H1 (cell line): ENCODE results near the gene DAW1. TPM values are rescaled to one million over a fixed set of nuclear protein-coding genes. Genes with fewer than 3 reads are reported as not detected.

Source experiments
- CTCF ChIA-PET: fragments of 300-600 bp; sonication (Branson Sonifier 250); formaldehyde crosslinking; loops from one replicate; lab custom pipeline; 2021; ENCODE audit not compliant: partially characterized antibody; lab: Charles Lee
- POLR2A ChIA-PET: fragments of 300-600 bp; sonication (Branson Sonifier 250); formaldehyde crosslinking; loops from one replicate; lab custom pipeline; 2021; ENCODE audit warnings: inconsistent platforms; ENCODE audit not compliant: partially characterized antibody; lab: Charles Lee
- DNase-seq, 2 experiments: peaks; one replicate each; pipeline versions ENCODE4 v3.0.0 to v3.0.0-alpha.2; 2010 to 2022; ENCODE audit warnings: low spot score in 2 of 2, low read depth in 1 of 2, mixed read lengths in 1 of 2
- FAIRE-seq: peaks from 2 replicates; lab custom pipeline; 2011; peaks lifted over from hg19 to GRCh38; lab: Jason Lieb, UNC
- H2AFZ ChIP-seq: 2 replicates; pipeline ENCODE4 v1.8.1; 2012; ENCODE audit warnings: low read length, inconsistent platforms
- H2AK5ac ChIP-seq: 2 replicates; pipeline ENCODE4 v1.6.1; 2013; ENCODE audit warnings: low read depth, low read length
- H2BK120ac ChIP-seq: replicated peaks from 2 replicates; pipeline ENCODE3; 2013; ENCODE audit warnings: low read depth, low read length, inconsistent platforms
- H2BK12ac ChIP-seq: 2 replicates; pipeline ENCODE4 v1.6.1; 2013; ENCODE audit warnings: low read depth, low read length
- H2BK15ac ChIP-seq: 2 replicates; pipeline ENCODE4 v1.6.1; 2013; ENCODE audit warnings: low read length
- H2BK20ac ChIP-seq: 2 replicates; pipeline ENCODE4 v1.6.1; 2013; ENCODE audit warnings: low read length
- H2BK5ac ChIP-seq: 2 replicates; pipeline ENCODE4 v1.6.1; 2013; ENCODE audit warnings: low read depth, low read length
- H3K14ac ChIP-seq: 2 replicates; pipeline ENCODE4 v1.6.1; 2013; ENCODE audit warnings: inconsistent platforms; ENCODE audit not compliant: insufficient read length
- H3K18ac ChIP-seq: 2 replicates; pipeline ENCODE4 v1.6.1; 2013; ENCODE audit warnings: low read length; ENCODE audit errors: extremely low read depth
- H3K23ac ChIP-seq: 2 replicates; pipeline ENCODE4 v1.6.1; 2013; ENCODE audit warnings: inconsistent platforms; ENCODE audit not compliant: insufficient read length
- H3K23me2 ChIP-seq: 2 replicates; pipeline ENCODE4 v1.6.1; 2013; ENCODE audit warnings: low read depth, low read length
- H3K27ac ChIP-seq: 2 replicates; pipeline ENCODE4 v1.6.1; 2011; ENCODE audit warnings: low read depth, low read length, inconsistent platforms
- H3K27me3 ChIP-seq, 4 experiments: replicated peaks in 1 of 4; 1 replicate in 1 of 4; 2 replicates in 3 of 4; pipeline versions ENCODE4 v1.6.1 to v1.8.1; 2011 to 2013; ENCODE audit warnings: low read length in 3 of 4, mild to moderate bottlenecking in 3 of 4, inconsistent platforms in 2 of 4, mixed read lengths in 2 of 4, moderate library complexity in 1 of 4; ENCODE audit not compliant: control insufficient read depth in 3 of 4, insufficient read depth in 3 of 4; ENCODE audit errors: extremely low read depth in 1 of 4
- H3K36me3 ChIP-seq, 4 experiments: 2 replicates each; pipeline versions ENCODE4 v1.6.1 to v1.8.1; 2011 to 2013; ENCODE audit warnings: mild to moderate bottlenecking in 4 of 4, low read length in 3 of 4, moderate library complexity in 2 of 4, control low read depth in 1 of 4, inconsistent platforms in 1 of 4; ENCODE audit not compliant: insufficient read depth in 4 of 4, control insufficient read depth in 2 of 4
- H3K4ac ChIP-seq: replicated peaks from 2 replicates; pipeline ENCODE3; 2013; ENCODE audit warnings: low read length, low read depth, mixed read lengths, inconsistent platforms; ENCODE audit not compliant: insufficient read length
- H3K4me1 ChIP-seq, 4 experiments: replicated peaks in 1 of 4; 1 replicate in 1 of 4; 2 replicates in 3 of 4; pipeline versions ENCODE4 v1.6.1 to v1.8.1; 2011 to 2013; ENCODE audit warnings: low read length in 3 of 4, inconsistent platforms in 2 of 4, mixed read lengths in 1 of 4; ENCODE audit not compliant: insufficient read depth in 4 of 4, control insufficient read depth in 3 of 4
- H3K4me2 ChIP-seq, 2 experiments: 2 replicates each; pipeline versions ENCODE4 v1.6.1 to v1.8.1; 2011 to 2013; ENCODE audit warnings: low read depth in 2 of 2, low read length in 2 of 2, control low read depth in 1 of 2, inconsistent platforms in 1 of 2, mild to moderate bottlenecking in 1 of 2; ENCODE audit not compliant: insufficient read depth in 1 of 2
- H3K4me3 ChIP-seq, 4 experiments: fragments of 200-600, 300-600 bp in 1 of 4; sonication (generic), shearing (Covaris generic), sonication (Bioruptor Twin) in 1 of 4; 2 replicates each; pipeline versions ENCODE4 v1.5.1 to v1.8.1; 2011 to 2016; ENCODE audit warnings: low read length in 4 of 4, low read depth in 3 of 4, control low read depth in 2 of 4, inconsistent platforms in 2 of 4, mild to moderate bottlenecking in 2 of 4, mixed read lengths in 1 of 4, moderate library complexity in 1 of 4; ENCODE audit not compliant: insufficient read depth in 2 of 4; ENCODE audit errors: extremely low read depth in 1 of 4
- H3K56ac ChIP-seq: replicated peaks from 2 replicates; pipeline ENCODE3; 2013; ENCODE audit warnings: low read depth, mild to moderate bottlenecking, mixed read lengths, low read length, inconsistent platforms; ENCODE audit not compliant: insufficient read length
- H3K79me1 ChIP-seq: 2 replicates; pipeline ENCODE4 v1.6.1; 2013; ENCODE audit warnings: low read depth, low read length, control low read depth
- H3K79me2 ChIP-seq, 2 experiments: 2 replicates each; pipeline versions ENCODE4 v1.6.1 to v1.8.1; 2012 to 2013; ENCODE audit warnings: low read length in 2 of 2, mild to moderate bottlenecking in 2 of 2, inconsistent platforms in 1 of 2; ENCODE audit not compliant: insufficient read depth in 2 of 2, control insufficient read depth in 1 of 2
- H3K9ac ChIP-seq, 4 experiments: replicated peaks in 1 of 4; 1 replicate in 1 of 4; 2 replicates in 3 of 4; pipeline versions ENCODE4 v1.6.1 to v1.8.1; 2011 to 2013; ENCODE audit warnings: low read depth in 3 of 4, low read length in 3 of 4, control low read depth in 2 of 4, mild to moderate bottlenecking in 2 of 4, moderate library complexity in 2 of 4, inconsistent platforms in 1 of 4; ENCODE audit errors: extremely low read depth in 1 of 4
- H3K9me3 ChIP-seq, 2 experiments: 2 replicates each; pipeline versions ENCODE4 v1.6.1 to v1.8.1; 2012 to 2013; ENCODE audit warnings: mild to moderate bottlenecking in 2 of 2, moderate library complexity in 2 of 2, control low read depth in 1 of 2, inconsistent platforms in 1 of 2, low read depth in 1 of 2, low read length in 1 of 2, mixed read lengths in 1 of 2; ENCODE audit not compliant: insufficient read depth in 2 of 2
- H4K20me1 ChIP-seq, 2 experiments: replicated peaks in 1 of 2; 2 replicates each; pipeline versions ENCODE3 to v1.8.1; 2011 to 2013; ENCODE audit warnings: inconsistent platforms in 2 of 2, low read length in 2 of 2, mild to moderate bottlenecking in 1 of 2; ENCODE audit not compliant: insufficient read depth in 2 of 2, control insufficient read depth in 1 of 2
- H4K5ac ChIP-seq: 2 replicates; pipeline ENCODE4 v1.6.1; 2013; ENCODE audit warnings: low read length, low read depth, mixed read lengths, inconsistent platforms; ENCODE audit not compliant: insufficient read length
- H4K8ac ChIP-seq: 2 replicates; pipeline ENCODE4 v1.8.0; 2013; ENCODE audit warnings: mild to moderate bottlenecking, moderate library complexity, low read length, inconsistent platforms; ENCODE audit not compliant: insufficient read depth; ENCODE audit errors: extremely low read depth
- H4K91ac ChIP-seq: replicated peaks from 2 replicates; pipeline ENCODE3; 2013; ENCODE audit warnings: low read length, mixed read lengths, inconsistent platforms; ENCODE audit not compliant: insufficient read length
- ASH2L ChIP-seq: fragments of 200-600, 300-600 bp; sonication (generic); IDR thresholded peaks from one replicate; pipeline ENCODE4 v1.7.1; 2017; ENCODE audit warnings: low read length
- BCL11A ChIP-seq, 2 experiments: IDR thresholded peaks; one replicate each; pipeline ENCODE4 v1.6.1; 2011; ENCODE audit warnings: low read depth in 2 of 2, low read length in 2 of 2, mild to moderate bottlenecking in 2 of 2
- CTBP2 ChIP-seq: IDR thresholded peaks from 2 replicates; pipeline ENCODE4 v1.7.0; 2011; ENCODE audit warnings: borderline replicate concordance, mild to moderate bottlenecking, moderate library complexity, mixed read lengths, low read length; ENCODE audit not compliant: insufficient read depth, insufficient read length
- FOSL1 ChIP-seq: IDR thresholded peaks from 2 replicates; pipeline ENCODE4 v1.6.1; 2011; ENCODE audit warnings: mild to moderate bottlenecking, low read depth, low read length, moderate library complexity; ENCODE audit not compliant: insufficient read depth
- MAX ChIP-seq: IDR thresholded peaks from 2 replicates; pipeline ENCODE4 v1.6.1; 2012; ENCODE audit warnings: inconsistent platforms
- RAD21 ChIP-seq, 2 experiments: IDR thresholded peaks in 1 of 2; conservative IDR thresholded peaks in 1 of 2; 2 replicates each; pipeline ENCODE4 v1.6.1; 2011; ENCODE audit warnings: low read depth in 2 of 2, low read length in 2 of 2, improper control_type of control experiment in 1 of 2, inconsistent platforms in 1 of 2, mild to moderate bottlenecking in 1 of 2, moderate library complexity in 1 of 2
- TCF12 ChIP-seq: IDR thresholded peaks from 2 replicates; pipeline ENCODE4 v1.6.1; 2011; ENCODE audit warnings: low read depth, mild to moderate bottlenecking, low read length
- YY1 ChIP-seq: IDR thresholded peaks from 2 replicates; pipeline ENCODE4 v1.6.1; 2011; ENCODE audit warnings: low read depth, mild to moderate bottlenecking, low read length
- WGBS, 2 experiments: shearing (Covaris generic) in 1 of 2; methylation state at CpG; one replicate each; pipeline versions ENCODE4 v1.1.6 to v1.1.7; 2013 to 2015; ENCODE audit warnings: low lambda C conversion rate in 2 of 2, mixed read lengths in 2 of 2, inconsistent platforms in 1 of 2, low coverage in 1 of 2, missing lambda C conversion rate in 1 of 2; ENCODE audit not compliant: insufficient replicate concordance in 2 of 2, insufficient coverage in 1 of 2, insufficient read length in 1 of 2; ENCODE audit errors: extremely low coverage in 1 of 2, missing lambda C conversion rate in 1 of 2; 5-methylcytosine and 5-hydroxymethylcytosine counted together
- polyA plus RNA-seq, 7 experiments: library from polyadenylated mRNA; depleted of rRNA in 3 of 7; stranded (reverse) in 5 of 7; unstranded in 2 of 7; fragments of >200 nt in 5 of 7; fragments of 200-250 nt in 2 of 7; gene quantifications; 1 replicate in 5 of 7; 2 replicates in 1 of 7; 4 replicates in 1 of 7; pipeline versions ENCODE4 v1.2.1 to v1.2.3, GENCODE V29; 2011 to 2013; ENCODE audit warnings: missing spikeins in 2 of 7, mixed read lengths in 2 of 7
- total RNA-seq: library from RNA; stranded (reverse); fragmentation: NEBNext Ultra II Directional; extraction: Animal tissue kit (Norgen Biotek cat#: 25700); gene quantifications from 2 replicates; pipeline ENCODE4 v1.2.1, GENCODE V29; 2021
- TF ChIP-seq, protein P1 (sequence below), 3 experiments: IDR thresholded peaks; 1 replicate in 2 of 3; 2 replicates in 1 of 3; pipeline versions ENCODE4 v1.5.1 to v1.6.1; 2011; ENCODE audit warnings: low read length in 3 of 3, mild to moderate bottlenecking in 3 of 3, inconsistent platforms in 2 of 3, low read depth in 1 of 3, moderate library complexity in 1 of 3; ENCODE audit not compliant: insufficient read depth in 1 of 3; ENCODE audit errors: control extremely low read depth in 1 of 3

Gene DAW1
- total and polyA plus RNA-seq, 2 of the 8 experiments (the other 6 are each of a cell fraction or from before 2014, with no cell fraction given): 0.44 to 1.4 TPM

- H4K20me1 ChIP-seq: no peaks in the 10 kb centered on the region
- ChIA-PET CTCF (interaction anchor here (0.7 to 1.1 kb wide), 2 partner anchors 106 to 170 kb away, joined by 3 read pairs; no protein-coding TSS in a partner anchor), POLR2A (no interaction called here)
- no peak overlapping the region for H4K8ac ChIP-seq
- no peaks in the 10 kb centered on the region for H3K79me2 ChIP-seq
- H3K4ac ChIP-seq: no peak overlapping the region
- no peak overlapping the region for H3K27ac ChIP-seq
- H2BK12ac ChIP-seq: no peak overlapping the region
- no peak overlapping the region for H4K5ac ChIP-seq
- H2BK5ac ChIP-seq: no peak overlapping the region
- H3K36me3 ChIP-seq: no peaks in the 10 kb centered on the region
- no peak for FAIRE-seq
- no peak overlapping the region for H2BK15ac ChIP-seq
- H4K91ac ChIP-seq: no peak overlapping the region
- H3K27me3 ChIP-seq: no peaks in the 10 kb centered on the region
- WGBS, 2 experiments: 89% methylated on average over 5 of the region's 5 CpGs; no CpG with 5 or more reads in 1 of the 2 experiments
- H3K4me2 ChIP-seq: no peak overlapping the region
- no peaks in the 10 kb centered on the region for H3K79me1 ChIP-seq
- H2AK5ac ChIP-seq: no peak overlapping the region
- H3K14ac ChIP-seq: no peak overlapping the region
- H3K23ac ChIP-seq: no peak overlapping the region
- no peak overlapping the region for H2BK20ac ChIP-seq
- no peak overlapping the region for H2AFZ ChIP-seq
- H3K56ac ChIP-seq: no peak overlapping the region
- H2BK120ac ChIP-seq: no peak overlapping the region
- H3K9ac ChIP-seq: no peak overlapping the region
- DNase-seq: no peak
- peaks cover 0 to 2% (median 0%) of the 10 kb centered on the region in 4 experiments; a peak in 1 of 7 replicates for H3K4me1 ChIP-seq
- no peak overlapping the region for H3K4me3 ChIP-seq
- H3K9me3 ChIP-seq: no peaks in the 10 kb centered on the region
- H3K18ac ChIP-seq: no peak overlapping the region
- no peaks in the 10 kb centered on the region for H3K23me2 ChIP-seq
- TF ChIP-seq MAX (no peak), FOSL1 (no peak), CTBP2 (no peak), YY1 (no peak), BCL11A (IDR thresholded peaks at IDR 0.05; ENCODE audit: low read depth in 2 of 2, low read length in 2 of 2) (no peak), RAD21 (IDR thresholded peaks at IDR 0.05 in 1 of 2, conservative IDR thresholded peaks at IDR 0.05 in 1 of 2; ENCODE audit: low read depth in 2 of 2, low read length in 2 of 2) (no peak), TCF12 (no peak), ASH2L (no peak)
- TF ChIP-seq, protein P1, sequence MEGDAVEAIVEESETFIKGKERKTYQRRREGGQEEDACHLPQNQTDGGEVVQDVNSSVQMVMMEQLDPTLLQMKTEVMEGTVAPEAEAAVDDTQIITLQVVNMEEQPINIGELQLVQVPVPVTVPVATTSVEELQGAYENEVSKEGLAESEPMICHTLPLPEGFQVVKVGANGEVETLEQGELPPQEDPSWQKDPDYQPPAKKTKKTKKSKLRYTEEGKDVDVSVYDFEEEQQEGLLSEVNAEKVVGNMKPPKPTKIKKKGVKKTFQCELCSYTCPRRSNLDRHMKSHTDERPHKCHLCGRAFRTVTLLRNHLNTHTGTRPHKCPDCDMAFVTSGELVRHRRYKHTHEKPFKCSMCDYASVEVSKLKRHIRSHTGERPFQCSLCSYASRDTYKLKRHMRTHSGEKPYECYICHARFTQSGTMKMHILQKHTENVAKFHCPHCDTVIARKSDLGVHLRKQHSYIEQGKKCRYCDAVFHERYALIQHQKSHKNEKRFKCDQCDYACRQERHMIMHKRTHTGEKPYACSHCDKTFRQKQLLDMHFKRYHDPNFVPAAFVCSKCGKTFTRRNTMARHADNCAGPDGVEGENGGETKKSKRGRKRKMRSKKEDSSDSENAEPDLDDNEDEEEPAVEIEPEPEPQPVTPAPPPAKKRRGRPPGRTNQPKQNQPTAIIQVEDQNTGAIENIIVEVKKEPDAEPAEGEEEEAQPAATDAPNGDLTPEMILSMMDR (IDR thresholded peaks at IDR 0.05; ENCODE audit: control extremely low read depth in 1 of 3, insufficient read depth in 1 of 3, low read depth in 1 of 3, low read length in 3 of 3): no peak
Observed at GRCh38 chr2:227834916-227835650, 36.3 kb upstream of the DAW1 start.
